Measurements from ENCODE around the gene MAX.
"Not testable (repeated sequence)": the region's sequence is repeated elsewhere in the genome, so short reads cannot be mapped to it uniquely, and the experiment has no call there.

Gene MAX

GRCh38 chr14:65031321-65031720 is 71.0 kb downstream of the MAX start:
- not testable (repeated sequence) for FAIRE-seq

DNA sequence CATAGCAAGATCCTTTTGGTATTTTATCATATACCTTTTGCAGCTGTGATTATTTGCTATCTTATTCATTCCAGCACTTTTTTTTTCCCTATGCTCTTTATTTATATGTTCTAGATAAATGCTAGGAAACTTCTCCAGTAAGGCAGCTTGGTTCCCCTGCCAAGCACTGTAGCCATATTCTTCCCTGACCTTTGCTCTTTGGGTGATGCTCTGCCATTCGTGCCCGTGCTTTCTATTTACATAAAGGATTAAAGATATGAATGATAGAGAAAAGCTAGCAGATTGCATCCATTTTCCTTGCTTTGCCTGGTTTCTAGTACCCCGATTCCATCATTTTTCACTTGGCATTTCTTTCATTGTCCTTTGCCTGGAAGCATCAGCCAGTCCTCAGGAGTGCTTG is 73.4 kb downstream of the MAX start:
- FAIRE-seq = no peak

DNA sequence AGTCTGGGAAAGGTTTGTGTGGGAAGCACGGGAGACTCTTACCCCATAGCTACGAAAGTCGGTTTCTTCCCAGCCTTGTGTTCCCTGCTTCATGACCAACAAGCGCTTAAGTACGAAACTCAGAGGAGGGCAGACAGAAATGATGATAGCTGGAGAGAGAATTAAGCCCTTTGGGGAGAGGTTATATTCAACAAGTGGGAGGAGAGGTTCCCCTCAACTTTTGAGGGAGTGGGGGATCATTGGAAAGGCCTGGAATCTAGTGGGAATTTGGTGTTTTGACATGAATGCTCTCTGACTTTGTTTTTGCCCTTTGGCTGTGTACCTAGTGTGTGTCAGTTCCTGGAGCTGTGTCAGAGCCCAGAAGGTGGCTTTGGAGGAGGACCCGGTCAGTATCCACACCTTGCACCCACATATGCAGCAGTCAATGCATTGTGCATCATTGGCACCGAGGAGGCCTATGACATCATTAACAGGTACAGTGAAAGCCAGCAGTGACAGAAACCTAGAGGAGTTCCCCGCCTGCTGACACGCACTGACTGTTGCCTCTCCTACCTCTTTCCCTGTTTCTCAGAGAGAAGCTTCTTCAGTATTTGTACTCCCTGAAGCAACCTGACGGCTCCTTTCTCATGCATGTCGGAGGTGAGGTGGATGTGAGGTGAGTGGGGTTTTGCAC is 75.1 kb downstream of the MAX start:
- FAIRE-seq = no peak

- no peak for FAIRE-seq
Observed at GRCh38 chr14:65026526-65026925, 75.8 kb downstream of the MAX start.

DNA sequence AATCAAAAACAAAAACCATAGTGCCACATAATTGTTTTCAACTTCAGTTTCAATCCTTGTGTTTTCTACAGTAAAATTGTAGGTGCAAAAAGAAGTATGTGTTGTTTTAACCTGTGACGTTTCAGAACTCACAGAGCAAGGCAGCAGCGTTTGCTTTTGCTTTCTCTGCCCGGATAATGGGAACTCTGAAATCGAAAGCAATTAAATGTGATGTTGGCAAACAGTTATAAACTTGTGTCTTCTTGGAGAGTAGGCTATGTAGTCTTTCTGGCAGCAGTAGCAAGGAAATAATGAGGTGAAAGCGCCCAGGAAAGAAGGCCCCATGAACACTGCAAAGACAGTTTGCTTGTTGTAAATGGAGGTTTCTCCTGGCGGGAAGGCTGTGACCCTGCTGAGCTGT is 76.5 kb downstream of the MAX start:
- FAIRE-seq = no peak

All from TTC549 (cell line).